ENCODE measurements around the gene DERL2.

DERL2 gene

DNA sequence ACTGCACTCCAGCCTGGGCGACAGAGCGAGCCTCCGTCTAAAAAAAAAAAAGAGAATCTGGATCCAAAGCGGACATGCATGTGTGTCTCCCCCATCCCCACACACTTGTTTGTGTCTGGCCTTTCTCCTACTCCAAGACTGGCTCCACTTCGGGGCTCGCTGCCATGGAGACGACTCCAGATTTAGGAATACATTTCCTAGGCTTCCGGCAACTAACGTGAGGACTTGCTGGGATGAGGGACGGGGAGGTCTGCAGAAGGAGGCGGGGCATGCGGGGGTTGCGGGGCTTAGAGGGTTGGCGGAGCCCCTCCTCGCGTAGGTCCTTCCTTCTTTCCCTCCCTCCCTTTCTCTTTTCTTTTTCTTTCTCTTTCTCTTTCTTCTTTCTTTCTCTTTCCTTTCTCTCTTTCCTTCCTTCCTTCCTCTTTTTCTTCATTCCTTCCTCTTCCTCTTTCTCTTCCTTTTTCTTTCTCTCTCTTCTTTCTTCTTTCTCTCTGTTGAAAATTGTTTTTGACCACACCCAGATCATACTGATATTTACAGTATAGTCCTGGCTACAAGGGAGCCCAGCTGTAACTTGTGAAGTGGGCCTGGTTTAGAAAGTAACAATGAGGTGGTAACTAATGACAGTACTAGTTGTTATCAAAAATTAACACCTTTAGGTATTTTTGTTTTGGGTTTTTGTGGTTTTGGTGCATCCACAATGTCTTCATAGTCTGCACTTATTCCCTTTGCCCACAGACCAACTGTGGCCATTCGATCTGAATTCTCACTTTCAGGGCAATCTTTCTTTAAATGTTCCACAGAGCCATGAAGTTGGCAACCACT lies 25.6 kb upstream of the DERL2 start:
- no peak for ATAC-seq

DNA sequence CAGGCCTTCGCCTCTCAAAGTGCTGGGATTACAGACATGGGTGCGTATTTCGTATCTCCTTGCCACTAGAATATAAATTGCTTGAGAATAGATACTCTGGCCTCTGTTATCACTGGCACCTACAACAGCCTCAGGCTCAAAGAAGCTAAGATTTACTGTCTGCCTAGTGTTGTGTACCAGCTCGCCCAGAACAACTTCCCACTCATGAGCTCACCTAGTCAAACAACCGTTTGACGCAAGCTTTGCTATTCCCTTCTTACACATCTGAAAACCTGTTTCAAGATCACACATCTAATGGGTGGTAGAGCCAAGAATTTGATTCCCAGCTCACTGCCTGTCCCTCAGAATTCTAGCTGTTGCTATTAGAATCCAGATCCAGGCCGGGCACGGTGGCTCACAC lies 24.8 kb upstream of the DERL2 start:
- TF ChIP-seq SNAI2 (CRISPR knock-in tag; IDR thresholded peaks at IDR 0.05), result no peak
- no peak for TF ChIP-seq ZFP3 (CRISPR knock-in tag; IDR thresholded peaks at IDR 0.05)
- no peak for TF ChIP-seq ZNF70 (CRISPR knock-in tag; IDR thresholded peaks at IDR 0.05)
- TF ChIP-seq TOX (CRISPR knock-in tag; IDR thresholded peaks at IDR 0.05; ENCODE audit: borderline replicate concordance), result no peak
- TF ChIP-seq ESRRG (CRISPR knock-in tag; IDR thresholded peaks at IDR 0.05), result no peak
- TF ChIP-seq ZNF565 (CRISPR knock-in tag; conservative IDR thresholded peaks at IDR 0.05; ENCODE audit: low read depth), result no peak
- TF ChIP-seq ZC3H10 (CRISPR knock-in tag; IDR thresholded peaks at IDR 0.05), result no peak
- TF ChIP-seq ISL1 (CRISPR knock-in tag; IDR thresholded peaks at IDR 0.05), result no peak
- TF ChIP-seq ARNTL (CRISPR knock-in tag; IDR thresholded peaks at IDR 0.05; ENCODE audit: borderline replicate concordance, low read depth), result no peak
- TF ChIP-seq, protein P1, sequence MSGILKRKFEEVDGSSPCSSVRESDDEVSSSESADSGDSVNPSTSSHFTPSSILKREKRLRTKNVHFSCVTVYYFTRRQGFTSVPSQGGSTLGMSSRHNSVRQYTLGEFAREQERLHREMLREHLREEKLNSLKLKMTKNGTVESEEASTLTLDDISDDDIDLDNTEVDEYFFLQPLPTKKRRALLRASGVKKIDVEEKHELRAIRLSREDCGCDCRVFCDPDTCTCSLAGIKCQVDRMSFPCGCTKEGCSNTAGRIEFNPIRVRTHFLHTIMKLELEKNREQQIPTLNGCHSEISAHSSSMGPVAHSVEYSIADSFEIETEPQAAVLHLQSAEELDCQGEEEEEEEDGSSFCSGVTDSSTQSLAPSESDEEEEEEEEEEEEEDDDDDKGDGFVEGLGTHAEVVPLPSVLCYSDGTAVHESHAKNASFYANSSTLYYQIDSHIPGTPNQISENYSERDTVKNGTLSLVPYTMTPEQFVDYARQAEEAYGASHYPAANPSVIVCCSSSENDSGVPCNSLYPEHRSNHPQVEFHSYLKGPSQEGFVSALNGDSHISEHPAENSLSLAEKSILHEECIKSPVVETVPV (CRISPR knock-in tag; IDR thresholded peaks at IDR 0.05), result no peak
- no peak for ATAC-seq

More for the DNA sequence above, 25.6 kb upstream of the DERL2 start:
- no peak for TF ChIP-seq ISL1 (CRISPR knock-in tag; IDR thresholded peaks at IDR 0.05)
- no peak for TF ChIP-seq RARB (CRISPR knock-in tag; IDR thresholded peaks at IDR 0.05)
- TF ChIP-seq, protein P2, sequence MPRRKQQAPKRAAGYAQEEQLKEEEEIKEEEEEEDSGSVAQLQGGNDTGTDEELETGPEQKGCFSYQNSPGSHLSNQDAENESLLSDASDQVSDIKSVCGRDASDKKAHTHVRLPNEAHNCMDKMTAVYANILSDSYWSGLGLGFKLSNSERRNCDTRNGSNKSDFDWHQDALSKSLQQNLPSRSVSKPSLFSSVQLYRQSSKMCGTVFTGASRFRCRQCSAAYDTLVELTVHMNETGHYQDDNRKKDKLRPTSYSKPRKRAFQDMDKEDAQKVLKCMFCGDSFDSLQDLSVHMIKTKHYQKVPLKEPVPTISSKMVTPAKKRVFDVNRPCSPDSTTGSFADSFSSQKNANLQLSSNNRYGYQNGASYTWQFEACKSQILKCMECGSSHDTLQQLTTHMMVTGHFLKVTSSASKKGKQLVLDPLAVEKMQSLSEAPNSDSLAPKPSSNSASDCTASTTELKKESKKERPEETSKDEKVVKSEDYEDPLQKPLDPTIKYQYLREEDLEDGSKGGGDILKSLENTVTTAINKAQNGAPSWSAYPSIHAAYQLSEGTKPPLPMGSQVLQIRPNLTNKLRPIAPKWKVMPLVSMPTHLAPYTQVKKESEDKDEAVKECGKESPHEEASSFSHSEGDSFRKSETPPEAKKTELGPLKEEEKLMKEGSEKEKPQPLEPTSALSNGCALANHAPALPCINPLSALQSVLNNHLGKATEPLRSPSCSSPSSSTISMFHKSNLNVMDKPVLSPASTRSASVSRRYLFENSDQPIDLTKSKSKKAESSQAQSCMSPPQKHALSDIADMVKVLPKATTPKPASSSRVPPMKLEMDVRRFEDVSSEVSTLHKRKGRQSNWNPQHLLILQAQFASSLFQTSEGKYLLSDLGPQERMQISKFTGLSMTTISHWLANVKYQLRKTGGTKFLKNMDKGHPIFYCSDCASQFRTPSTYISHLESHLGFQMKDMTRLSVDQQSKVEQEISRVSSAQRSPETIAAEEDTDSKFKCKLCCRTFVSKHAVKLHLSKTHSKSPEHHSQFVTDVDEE (CRISPR knock-in tag; IDR thresholded peaks at IDR 0.05), result no peak
- TF ChIP-seq, protein P3, sequence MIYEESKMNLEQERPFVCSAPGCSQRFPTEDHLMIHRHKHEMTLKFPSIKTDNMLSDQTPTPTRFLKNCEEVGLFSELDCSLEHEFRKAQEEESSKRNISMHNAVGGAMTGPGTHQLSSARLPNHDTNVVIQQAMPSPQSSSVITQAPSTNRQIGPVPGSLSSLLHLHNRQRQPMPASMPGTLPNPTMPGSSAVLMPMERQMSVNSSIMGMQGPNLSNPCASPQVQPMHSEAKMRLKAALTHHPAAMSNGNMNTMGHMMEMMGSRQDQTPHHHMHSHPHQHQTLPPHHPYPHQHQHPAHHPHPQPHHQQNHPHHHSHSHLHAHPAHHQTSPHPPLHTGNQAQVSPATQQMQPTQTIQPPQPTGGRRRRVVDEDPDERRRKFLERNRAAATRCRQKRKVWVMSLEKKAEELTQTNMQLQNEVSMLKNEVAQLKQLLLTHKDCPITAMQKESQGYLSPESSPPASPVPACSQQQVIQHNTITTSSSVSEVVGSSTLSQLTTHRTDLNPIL (CRISPR knock-in tag; IDR thresholded peaks at IDR 0.05; ENCODE audit: low read depth), result no peak
- no peak for TF ChIP-seq OSR1 (CRISPR knock-in tag; IDR thresholded peaks at IDR 0.05)
- TF ChIP-seq, protein P1 (CRISPR knock-in tag; IDR thresholded peaks at IDR 0.05), result no peak

DNA sequence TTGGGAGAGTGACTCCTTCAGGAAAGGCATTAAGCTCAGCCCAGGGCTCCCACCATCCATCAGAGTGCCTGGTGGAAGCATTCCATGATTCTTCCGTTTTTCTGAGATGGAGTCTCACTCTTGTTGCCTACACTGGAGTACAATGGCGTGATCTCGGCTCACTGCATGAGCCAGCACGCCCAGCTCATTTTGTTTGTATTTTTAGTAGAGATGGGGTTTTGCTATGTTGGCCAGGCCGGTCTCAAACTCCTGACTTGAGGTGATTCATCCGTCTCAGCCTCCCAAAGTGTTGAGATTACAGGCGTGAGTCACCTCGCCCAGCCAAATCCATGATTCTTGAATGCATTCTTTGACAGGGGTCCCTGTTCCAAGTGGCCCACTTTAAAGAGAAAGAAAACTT lies 23.5 kb upstream of the DERL2 start:
- no peak; the same call in 2 of the 3 replicates for ATAC-seq
- TF ChIP-seq SNAI2 (CRISPR knock-in tag; IDR thresholded peaks at IDR 0.05) (no peak), PPARA (CRISPR knock-in tag; IDR thresholded peaks at IDR 0.05; ENCODE audit: borderline replicate concordance) (no peak), OSR1 (CRISPR knock-in tag; IDR thresholded peaks at IDR 0.05) (no peak), ZFP3 (CRISPR knock-in tag; IDR thresholded peaks at IDR 0.05) (no peak), BACH2 (CRISPR knock-in tag; IDR thresholded peaks at IDR 0.05; ENCODE audit: borderline replicate concordance) (no peak), TCF4 (CRISPR knock-in tag; IDR thresholded peaks at IDR 0.05; ENCODE audit: borderline replicate concordance) (no peak), ZNF70 (CRISPR knock-in tag; IDR thresholded peaks at IDR 0.05) (no peak), GLIS3 (CRISPR knock-in tag; IDR thresholded peaks at IDR 0.05) (no peak), ARNTL (CRISPR knock-in tag; IDR thresholded peaks at IDR 0.05; ENCODE audit: borderline replicate concordance, low read depth) (no peak), ZFP30 (CRISPR knock-in tag; IDR thresholded peaks at IDR 0.05) (no peak), ZC3H10 (CRISPR knock-in tag; IDR thresholded peaks at IDR 0.05) (no peak), RARB (CRISPR knock-in tag; IDR thresholded peaks at IDR 0.05) (no peak), ZNF8 (CRISPR knock-in tag; IDR thresholded peaks at IDR 0.05) (no peak), ZNF565 (CRISPR knock-in tag; conservative IDR thresholded peaks at IDR 0.05; ENCODE audit: low read depth) (no peak), ESRRG (CRISPR knock-in tag; IDR thresholded peaks at IDR 0.05) (no peak)
- TF ChIP-seq, protein P4, sequence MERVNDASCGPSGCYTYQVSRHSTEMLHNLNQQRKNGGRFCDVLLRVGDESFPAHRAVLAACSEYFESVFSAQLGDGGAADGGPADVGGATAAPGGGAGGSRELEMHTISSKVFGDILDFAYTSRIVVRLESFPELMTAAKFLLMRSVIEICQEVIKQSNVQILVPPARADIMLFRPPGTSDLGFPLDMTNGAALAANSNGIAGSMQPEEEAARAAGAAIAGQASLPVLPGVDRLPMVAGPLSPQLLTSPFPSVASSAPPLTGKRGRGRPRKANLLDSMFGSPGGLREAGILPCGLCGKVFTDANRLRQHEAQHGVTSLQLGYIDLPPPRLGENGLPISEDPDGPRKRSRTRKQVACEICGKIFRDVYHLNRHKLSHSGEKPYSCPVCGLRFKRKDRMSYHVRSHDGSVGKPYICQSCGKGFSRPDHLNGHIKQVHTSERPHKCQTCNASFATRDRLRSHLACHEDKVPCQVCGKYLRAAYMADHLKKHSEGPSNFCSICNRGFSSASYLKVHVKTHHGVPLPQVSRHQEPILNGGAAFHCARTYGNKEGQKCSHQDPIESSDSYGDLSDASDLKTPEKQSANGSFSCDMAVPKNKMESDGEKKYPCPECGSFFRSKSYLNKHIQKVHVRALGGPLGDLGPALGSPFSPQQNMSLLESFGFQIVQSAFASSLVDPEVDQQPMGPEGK (CRISPR knock-in tag; IDR thresholded peaks at IDR 0.05; ENCODE audit: borderline replicate concordance), result no peak
- TF ChIP-seq, protein P3 (CRISPR knock-in tag; IDR thresholded peaks at IDR 0.05; ENCODE audit: low read depth), result no peak

All from SK-N-SH treated with all-trans-retinoic acid at 6 μM for 48 hours (cell line).